Activated gamma-delta T cell treated with Interleukin-2 at 50 U/mL for 16 hours (primary cell): Measurements from ENCODE around the gene UGT1A8.

Experiments used
- DNase-seq: peaks from one replicate; pipeline ENCODE4 v3.0.0-alpha.2; 2020

UGT1A8 gene

DNA sequence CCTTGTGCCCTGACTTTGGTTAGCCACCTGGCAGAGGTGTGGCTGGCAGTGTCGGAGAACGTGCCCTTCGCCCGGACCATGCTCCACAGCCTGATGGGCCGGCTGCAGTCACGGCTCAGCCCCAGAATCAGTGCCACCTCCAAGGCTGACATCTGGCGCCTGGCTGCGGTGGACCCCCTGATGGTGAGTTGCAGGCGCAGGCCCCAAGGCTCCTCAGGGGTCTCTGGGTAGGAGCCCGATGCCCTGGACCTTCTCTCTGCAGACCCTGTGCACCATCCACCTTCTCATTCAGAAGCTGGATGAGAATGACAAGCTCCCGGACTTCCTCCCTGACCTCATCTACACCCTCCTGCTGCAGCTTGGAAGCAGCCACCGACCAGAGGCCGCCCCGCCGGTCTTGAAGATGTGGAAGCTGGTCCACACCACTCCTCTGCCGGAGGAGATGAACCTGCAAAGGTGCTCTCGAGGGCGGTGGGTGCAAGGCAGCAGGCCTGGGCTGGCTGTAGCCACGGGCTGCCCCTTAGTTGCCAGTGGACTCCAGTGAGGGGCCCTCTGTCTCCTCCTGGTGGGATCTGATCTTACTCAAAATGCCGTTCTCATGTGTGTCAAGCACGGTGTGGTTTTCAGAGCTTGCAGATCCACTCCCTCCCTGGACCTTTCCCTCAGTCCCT, 204.8 kb downstream of the UGT1A8 start:
- DNase-seq, result no peak
